ENCODE data around the gene CD36. TPM values are rescaled to one million over a fixed set of nuclear protein-coding genes. Genes with fewer than 3 reads are reported as not detected.

The CD36 gene
- total RNA-seq, 1 experiment from 2014 or later: 0.32 TPM

GRCh38 chr7:80722616-80723195 lies 84.3 kb downstream of the CD36 start (continued):
- TF ChIP-seq TCF7L2 (IDR thresholded peaks at IDR 0.05; ENCODE audit: borderline replicate concordance, extremely low read depth, insufficient read depth, insufficient read length) (peak; percentile 95), EZH2 (IDR thresholded peaks at IDR 0.05) (no peak), POLR2A (IDR thresholded peaks at IDR 0.05; ENCODE audit: borderline replicate concordance, extremely low read depth, insufficient read depth, insufficient read length) (no peak)

GRCh38 chr7:80724249-80724871 lies 85.9 kb downstream of the CD36 start:
- intact Hi-C loops (cut with micrococcal nuclease): loop anchor here (10.0 kb wide), 2 partner anchors 180 to 350 kb away; no protein-coding TSS in a partner anchor
- ChIA-PET CTCF (no interaction called here), RAD21 (ENCODE audit: low non-redundant PET in 1 of 2, low total read pairs in 2 of 2, uncharacterized antibody in 2 of 2, unreplicated experiment in 2 of 2) (no interaction called here), POLR2A (interaction anchor here (1.6 kb wide), 1 partner anchor 9 kb away, joined by 4 read pairs; no protein-coding TSS in a partner anchor)
- ATAC-seq: no peak
- H3K9me3 ChIP-seq (ENCODE audit: control insufficient read depth in 1 of 2, insufficient read depth in 1 of 2, low read depth in 1 of 2, low read length in 2 of 2): no peaks in the 10 kb centered on the region
- peak overlapping the region; percentile 94; the same call in 1 of the 2 replicates for H3K27ac ChIP-seq (ENCODE audit: low read depth, low read length)
- no peak for DNase-seq (ENCODE audit: low read depth, low spot score)
- no TSS peak for BruUV-seq (replicated peaks)
- no peak overlapping the region for H3K9ac ChIP-seq (ENCODE audit: low read length)
- no peaks in the 10 kb centered on the region for H3K27me3 ChIP-seq (ENCODE audit: insufficient read depth, low read length)
- H3K4me3 ChIP-seq (replicated peaks in 1 of 2; ENCODE audit: low read depth in 1 of 2, low read length in 2 of 2): no peak overlapping the region
- H3K9me2 ChIP-seq (ENCODE audit: insufficient read depth): no peaks in the 10 kb centered on the region
- H3K36me3 ChIP-seq (ENCODE audit: control insufficient read depth in 1 of 2, insufficient read depth in 2 of 2, low read length in 2 of 2): no peaks in the 10 kb centered on the region
- TF ChIP-seq MAX (IDR thresholded peaks at IDR 0.05): no peak
- TF ChIP-seq CTCF (IDR thresholded peaks at IDR 0.05 in 2 of 3, conservative IDR thresholded peaks at IDR 0.05 in 1 of 3; ENCODE audit: borderline replicate concordance in 1 of 3, insufficient read depth in 1 of 3, low read depth in 2 of 3, low read length in 2 of 3): no peak
- no peak for TF ChIP-seq CBX3 (IDR thresholded peaks at IDR 0.05; ENCODE audit: low read depth)
- no peak for TF ChIP-seq JUND (IDR thresholded peaks at IDR 0.05)
- no peak for TF ChIP-seq EGR1 (IDR thresholded peaks at IDR 0.05; ENCODE audit: low read depth)
- no peak for TF ChIP-seq EZH2phosphoT487 (IDR thresholded peaks at IDR 0.05; ENCODE audit: borderline replicate concordance)
- no peaks in the 10 kb centered on the region for H4K20me1 ChIP-seq (ENCODE audit: insufficient read depth)
- peaks cover 31 to 48% of the 10 kb centered on the region in 2 experiments for H3K4me1 ChIP-seq (ENCODE audit: control insufficient read depth in 1 of 2, insufficient read depth in 2 of 2, low read length in 2 of 2)
- H3K79me2 ChIP-seq (ENCODE audit: insufficient read depth, low read length): no peaks in the 10 kb centered on the region
- H2AFZ ChIP-seq (ENCODE audit: low read depth, low read length, poor library complexity, severe bottlenecking): peak overlapping the region; percentile 43
- peak overlapping the region; percentile 72 for H3K4me2 ChIP-seq (ENCODE audit: low read length)
